Measurements from ENCODE around the gene OSTC. TPM values are rescaled to one million over a fixed set of nuclear protein-coding genes. Genes with fewer than 3 reads are reported as not detected.

OSTC gene
- total and polyA plus RNA-seq, 9 of the 15 experiments (the other 6 are each of a cell fraction or from before 2014, with no cell fraction given), result 112 to 966 (median 235) TPM

- TF ChIP-seq HCFC1 (IDR thresholded peaks at IDR 0.05; ENCODE audit: low read depth, low read length) (no peak), MCM3 (IDR thresholded peaks at IDR 0.05) (no peak), MTA3 (IDR thresholded peaks at IDR 0.05; ENCODE audit: borderline replicate concordance) (no peak), TAF7 (tag; IDR thresholded peaks at IDR 0.05) (no peak), BHLHE40 (IDR thresholded peaks at IDR 0.05; ENCODE audit: low read length) (no peak), SIN3A (IDR thresholded peaks at IDR 0.05; ENCODE audit: borderline replicate concordance in 2 of 2, control insufficient read depth in 1 of 2, low read depth in 2 of 2, low read length in 2 of 2) (no peak), JUND (IDR thresholded peaks at IDR 0.05; ENCODE audit: borderline replicate concordance, low read depth, low read length) (no peak), JUND (tag; IDR thresholded peaks at IDR 0.05; ENCODE audit: borderline replicate concordance, low read depth, low read length) (peak; percentile 21; the same call in 1 of the 3 replicates), SMARCA4 (IDR thresholded peaks at IDR 0.05) (peak; percentile 67), GMEB1 (CRISPR knock-in tag; IDR thresholded peaks at IDR 0.05) (no peak), ZNF133 (CRISPR knock-in tag; IDR thresholded peaks at IDR 0.05) (no peak), ZBTB49 (CRISPR knock-in tag; IDR thresholded peaks at IDR 0.05; ENCODE audit: borderline replicate concordance) (no peak), SPI1 (IDR thresholded peaks at IDR 0.05; ENCODE audit: borderline replicate concordance, low read depth, low read length) (no peak), ZNF408 (CRISPR knock-in tag; IDR thresholded peaks at IDR 0.05; ENCODE audit: low read depth) (no peak), NR2C2 (CRISPR knock-in tag; IDR thresholded peaks at IDR 0.05) (no peak), NR2C2 (tag; IDR thresholded peaks at IDR 0.05) (no peak), TEAD4 (IDR thresholded peaks at IDR 0.05; ENCODE audit: low read length) (peak; percentile 72), TEAD4 (CRISPR knock-in tag; IDR thresholded peaks at IDR 0.05; ENCODE audit: borderline replicate concordance) (no peak), NR1H2 (CRISPR knock-in tag; IDR thresholded peaks at IDR 0.05) (no peak), SIN3B (IDR thresholded peaks at IDR 0.05; ENCODE audit: low read depth) (no peak), HDAC2 (IDR thresholded peaks at IDR 0.05) (peak; percentile 40; the same call in 1 of the 2 replicates), HMGN3 (IDR thresholded peaks at IDR 0.05; ENCODE audit: borderline replicate concordance, extremely low read depth, insufficient read length, low read depth, low read length) (no peak), PHF8 (IDR thresholded peaks at IDR 0.05; ENCODE audit: borderline replicate concordance, low read length) (no peak), FOXM1 (IDR thresholded peaks at IDR 0.05; ENCODE audit: low read depth) (no peak), FOXM1 (CRISPR knock-in tag; IDR thresholded peaks at IDR 0.05; ENCODE audit: low read depth) (no peak), CBFA2T2 (conservative IDR thresholded peaks at IDR 0.05) (peak; percentile 77), BCOR (IDR thresholded peaks at IDR 0.05) (peak; percentile 71)
- TF ChIP-seq, protein P1, sequence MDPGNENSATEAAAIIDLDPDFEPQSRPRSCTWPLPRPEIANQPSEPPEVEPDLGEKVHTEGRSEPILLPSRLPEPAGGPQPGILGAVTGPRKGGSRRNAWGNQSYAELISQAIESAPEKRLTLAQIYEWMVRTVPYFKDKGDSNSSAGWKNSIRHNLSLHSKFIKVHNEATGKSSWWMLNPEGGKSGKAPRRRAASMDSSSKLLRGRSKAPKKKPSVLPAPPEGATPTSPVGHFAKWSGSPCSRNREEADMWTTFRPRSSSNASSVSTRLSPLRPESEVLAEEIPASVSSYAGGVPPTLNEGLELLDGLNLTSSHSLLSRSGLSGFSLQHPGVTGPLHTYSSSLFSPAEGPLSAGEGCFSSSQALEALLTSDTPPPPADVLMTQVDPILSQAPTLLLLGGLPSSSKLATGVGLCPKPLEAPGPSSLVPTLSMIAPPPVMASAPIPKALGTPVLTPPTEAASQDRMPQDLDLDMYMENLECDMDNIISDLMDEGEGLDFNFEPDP (CRISPR knock-in tag; IDR thresholded peaks at IDR 0.05), result no peak
Observed at GRCh38 chr4:108695062-108695461, 44.7 kb downstream of the OSTC start (continued).
